ENCODE measurements around the gene RPS21. TPM values are rescaled to one million over a fixed set of nuclear protein-coding genes. Genes with fewer than 3 reads are reported as not detected.

RPS21 gene
- total RNA-seq, 2 donors from 2014 or later = 1,025 to 2,724 TPM

DNA sequence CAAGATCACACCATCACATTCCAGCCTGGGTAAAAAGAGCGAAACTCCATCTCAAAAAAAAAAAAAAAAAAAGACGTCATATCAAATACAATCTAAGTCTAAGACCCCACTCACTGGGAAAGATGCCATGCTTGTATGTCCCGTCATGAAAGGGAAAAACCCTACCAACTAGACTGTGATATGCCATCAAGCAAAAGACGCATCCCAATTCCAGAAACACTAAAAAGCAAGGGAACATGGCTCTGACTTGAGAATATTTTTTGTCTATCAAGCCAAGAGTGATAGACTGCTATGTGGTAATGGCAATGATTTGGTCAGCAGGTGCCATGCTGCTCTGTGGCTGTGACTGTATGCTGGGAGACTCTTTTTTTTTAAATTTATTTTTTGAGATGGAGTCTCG lies 42.8 kb upstream of the RPS21 start:
- no peaks in the 10 kb centered on the region for H3K4me1 ChIP-seq (ENCODE audit: control insufficient read depth in 1 of 2, low read depth in 2 of 2)
- no peak for DNase-seq (ENCODE audit: low spot score)
- H3K27ac ChIP-seq = no peak overlapping the region
- peaks cover 47% of the 10 kb centered on the region for H3K36me3 ChIP-seq
- H3K27me3 ChIP-seq (replicated peaks; ENCODE audit: insufficient read depth) = no peaks in the 10 kb centered on the region
- no peaks in the 10 kb centered on the region for H3K9me3 ChIP-seq
- no peak overlapping the region for H3K4me3 ChIP-seq
- TF ChIP-seq, protein P1, sequence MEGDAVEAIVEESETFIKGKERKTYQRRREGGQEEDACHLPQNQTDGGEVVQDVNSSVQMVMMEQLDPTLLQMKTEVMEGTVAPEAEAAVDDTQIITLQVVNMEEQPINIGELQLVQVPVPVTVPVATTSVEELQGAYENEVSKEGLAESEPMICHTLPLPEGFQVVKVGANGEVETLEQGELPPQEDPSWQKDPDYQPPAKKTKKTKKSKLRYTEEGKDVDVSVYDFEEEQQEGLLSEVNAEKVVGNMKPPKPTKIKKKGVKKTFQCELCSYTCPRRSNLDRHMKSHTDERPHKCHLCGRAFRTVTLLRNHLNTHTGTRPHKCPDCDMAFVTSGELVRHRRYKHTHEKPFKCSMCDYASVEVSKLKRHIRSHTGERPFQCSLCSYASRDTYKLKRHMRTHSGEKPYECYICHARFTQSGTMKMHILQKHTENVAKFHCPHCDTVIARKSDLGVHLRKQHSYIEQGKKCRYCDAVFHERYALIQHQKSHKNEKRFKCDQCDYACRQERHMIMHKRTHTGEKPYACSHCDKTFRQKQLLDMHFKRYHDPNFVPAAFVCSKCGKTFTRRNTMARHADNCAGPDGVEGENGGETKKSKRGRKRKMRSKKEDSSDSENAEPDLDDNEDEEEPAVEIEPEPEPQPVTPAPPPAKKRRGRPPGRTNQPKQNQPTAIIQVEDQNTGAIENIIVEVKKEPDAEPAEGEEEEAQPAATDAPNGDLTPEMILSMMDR (IDR thresholded peaks at IDR 0.05) = no peak
- no peak for ATAC-seq (ENCODE audit: insufficient number of reproducible peaks, low FRiP score, low read depth)

DNA sequence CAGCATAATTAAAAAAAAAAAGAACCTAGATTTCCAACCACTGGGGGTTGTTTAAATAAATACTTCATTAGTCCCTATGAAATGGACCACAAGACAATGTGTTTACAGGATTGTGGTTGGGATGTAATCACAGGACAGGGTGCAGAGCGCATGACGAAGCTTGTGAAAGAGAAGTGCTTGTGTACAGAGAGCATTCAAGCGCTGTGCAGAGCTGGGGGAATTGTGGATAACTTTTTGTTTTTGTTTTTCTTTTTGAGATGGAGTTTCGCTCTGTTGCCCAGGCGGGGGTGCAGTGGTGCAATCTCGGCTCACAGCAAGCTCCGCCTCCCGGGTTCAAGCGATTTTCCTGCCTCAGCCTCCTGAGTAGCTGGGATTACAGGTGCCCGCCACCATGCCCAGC lies 42.1 kb upstream of the RPS21 start:
- Histone ChIP-seq H3K27ac (no peak overlapping the region), H3K27me3 (replicated peaks; ENCODE audit: insufficient read depth) (no peaks in the 10 kb centered on the region), H3K9me3 (no peaks in the 10 kb centered on the region), H3K4me1 (ENCODE audit: control insufficient read depth in 1 of 2, low read depth in 2 of 2) (no peaks in the 10 kb centered on the region), H3K4me3 (no peak overlapping the region), H3K36me3 (peaks cover 42% of the 10 kb centered on the region)
- ATAC-seq (ENCODE audit: insufficient number of reproducible peaks, low FRiP score, low read depth) (no peak), DNase-seq (ENCODE audit: low spot score) (no peak)
- TF ChIP-seq, protein P1 (IDR thresholded peaks at IDR 0.05) = no peak

DNA sequence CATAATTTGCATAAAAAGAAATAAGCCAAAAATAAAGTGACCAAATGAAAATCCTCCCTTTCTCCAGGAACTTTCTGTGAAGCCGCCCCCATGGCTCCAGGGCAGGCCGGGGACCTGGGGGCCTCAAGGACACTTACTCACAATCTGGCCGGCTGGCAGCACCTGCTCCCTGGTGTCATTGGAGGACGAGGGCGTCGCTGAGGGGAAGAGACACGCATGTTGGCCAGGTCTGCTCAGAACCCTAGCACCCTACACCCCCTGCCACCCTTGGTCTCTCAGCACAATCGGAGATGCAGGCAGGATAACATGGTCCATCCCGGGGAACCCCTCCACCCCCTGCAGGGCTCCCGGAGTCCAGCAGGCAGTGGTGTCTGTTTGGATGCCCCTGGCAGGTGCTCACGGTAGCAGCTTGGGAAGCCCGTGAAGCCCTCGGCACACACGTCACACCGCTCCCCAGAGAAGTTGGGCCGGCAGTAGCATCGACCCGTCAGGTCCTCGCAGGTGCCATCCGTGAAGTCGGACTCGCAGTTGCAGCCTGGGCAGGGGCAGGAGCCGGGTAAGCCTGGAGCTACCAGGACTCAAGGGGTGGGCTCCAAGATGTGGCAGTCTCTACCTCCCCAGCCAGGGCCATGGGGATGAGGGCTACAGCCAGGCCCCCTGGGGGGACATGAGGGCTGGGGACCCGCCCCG lies 41.1 kb upstream of the RPS21 start:
- Histone ChIP-seq H3K4me3 (no peak overlapping the region), H3K4me1 (ENCODE audit: control insufficient read depth in 1 of 2, low read depth in 2 of 2) (no peaks in the 10 kb centered on the region), H3K36me3 (peaks cover 46% of the 10 kb centered on the region), H3K27me3 (replicated peaks; ENCODE audit: insufficient read depth) (no peaks in the 10 kb centered on the region), H3K9me3 (no peaks in the 10 kb centered on the region), H3K27ac (no peak overlapping the region)
- TF ChIP-seq, protein P1 (IDR thresholded peaks at IDR 0.05) = no peak
- ATAC-seq (ENCODE audit: insufficient number of reproducible peaks, low FRiP score, low read depth) (no peak), DNase-seq (ENCODE audit: low spot score) (no peak)

DNA sequence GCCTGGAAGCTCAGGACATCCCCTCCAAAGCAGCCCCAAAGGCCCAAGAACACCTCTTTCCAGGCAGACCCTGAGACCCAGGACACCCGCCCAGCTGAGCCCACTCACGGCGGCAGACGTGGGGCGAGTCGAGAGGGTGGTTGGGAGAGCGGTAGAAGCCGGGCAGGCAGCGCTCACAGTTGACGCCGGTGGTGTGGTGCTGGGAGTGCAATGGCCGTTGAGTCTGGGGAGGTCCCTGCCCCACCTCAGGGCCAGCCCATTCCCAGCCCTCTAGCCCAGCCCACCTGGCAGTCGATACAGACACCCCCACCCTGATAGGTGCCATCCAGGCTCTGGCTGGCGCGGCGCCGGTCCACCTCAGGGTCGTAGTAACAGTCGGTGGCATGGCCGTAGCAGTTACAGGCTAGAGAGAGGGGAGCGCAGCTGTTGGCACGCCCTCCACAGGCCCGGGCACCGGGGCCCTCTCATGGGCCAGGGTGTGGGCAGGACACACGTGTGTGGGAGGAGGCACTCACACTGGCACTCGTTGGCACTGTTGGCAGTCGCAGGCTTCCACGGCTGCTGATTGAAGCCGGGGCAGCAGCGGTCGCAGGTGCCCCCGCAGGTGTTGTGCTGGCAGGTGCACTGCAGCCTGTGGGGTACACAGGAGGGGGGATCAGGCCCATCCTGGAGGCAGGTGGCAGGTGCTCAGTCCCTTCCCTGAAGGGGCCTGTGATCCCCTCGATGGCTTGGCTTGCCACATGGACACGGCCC lies 40.3 kb upstream of the RPS21 start:
- H3K27me3 ChIP-seq (replicated peaks; ENCODE audit: insufficient read depth) = no peaks in the 10 kb centered on the region
- no peaks in the 10 kb centered on the region for H3K9me3 ChIP-seq
- peaks cover 52% of the 10 kb centered on the region for H3K36me3 ChIP-seq
- DNase-seq (ENCODE audit: low spot score) = no peak
- TF ChIP-seq, protein P1 (IDR thresholded peaks at IDR 0.05) = no peak
- no peaks in the 10 kb centered on the region for H3K4me1 ChIP-seq (ENCODE audit: control insufficient read depth in 1 of 2, low read depth in 2 of 2)
- ATAC-seq (ENCODE audit: insufficient number of reproducible peaks, low FRiP score, low read depth) = no peak
- no peak overlapping the region for H3K27ac ChIP-seq
- H3K4me3 ChIP-seq = no peak overlapping the region

DNA sequence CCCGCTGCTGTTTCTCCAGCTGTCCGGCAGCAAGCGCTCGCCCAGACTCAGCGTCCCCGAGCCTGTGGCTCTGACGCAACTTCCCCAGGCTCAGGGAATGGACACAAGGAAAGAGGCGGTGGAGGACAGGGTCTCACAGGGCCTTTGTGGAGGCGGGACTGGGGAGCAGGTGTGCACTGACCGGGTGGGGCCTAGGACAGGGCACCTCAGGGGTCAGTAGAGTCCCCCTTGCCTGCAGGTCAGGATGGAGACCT lies 39.8 kb upstream of the RPS21 start:
- DNase-seq (ENCODE audit: low spot score) = no peak
- H3K36me3 ChIP-seq = peaks cover 54% of the 10 kb centered on the region
- H3K9me3 ChIP-seq = no peaks in the 10 kb centered on the region
- peaks cover 0 to under 1% of the 10 kb centered on the region in 2 donors for H3K4me1 ChIP-seq (ENCODE audit: control insufficient read depth in 1 of 2, low read depth in 2 of 2)
- H3K27ac ChIP-seq = no peak overlapping the region
- TF ChIP-seq, protein P1 (IDR thresholded peaks at IDR 0.05) = no peak
- H3K27me3 ChIP-seq (replicated peaks; ENCODE audit: insufficient read depth) = no peaks in the 10 kb centered on the region
- ATAC-seq (ENCODE audit: insufficient number of reproducible peaks, low FRiP score, low read depth) = no peak
- H3K4me3 ChIP-seq = no peak overlapping the region

Data from thoracic aorta (tissue), 2 donors.